NCI-H187 treated with DMSO at 0.1 percent for 48 hours (cell line): ENCODE measurements around the gene PARL.

Experiments
- DNase-seq: peaks from one replicate; lab custom pipeline; 2025; lab: John Stamatoyannopoulos, UW

The PARL gene

DNA sequence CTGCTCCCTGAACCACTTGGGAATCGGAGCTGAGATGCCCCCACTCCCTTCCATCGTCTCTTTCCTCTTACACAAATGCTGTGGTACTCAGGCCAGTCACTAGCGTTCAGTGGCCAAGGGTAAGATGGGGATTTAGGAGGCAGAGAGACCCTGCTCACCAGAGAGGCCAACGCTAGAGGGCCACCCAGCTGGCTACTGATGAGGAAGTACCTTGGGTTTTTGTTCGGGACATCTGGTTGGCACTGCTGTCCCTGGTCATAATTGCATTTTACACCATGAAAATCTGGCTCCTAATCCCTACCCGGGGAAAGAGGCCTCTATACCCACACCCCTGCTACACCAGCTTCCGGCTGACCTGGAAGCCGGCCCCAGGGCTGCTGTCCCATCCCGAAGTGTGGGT, 67.0 kb downstream of the PARL start:
- DNase-seq, result no peak

DNA sequence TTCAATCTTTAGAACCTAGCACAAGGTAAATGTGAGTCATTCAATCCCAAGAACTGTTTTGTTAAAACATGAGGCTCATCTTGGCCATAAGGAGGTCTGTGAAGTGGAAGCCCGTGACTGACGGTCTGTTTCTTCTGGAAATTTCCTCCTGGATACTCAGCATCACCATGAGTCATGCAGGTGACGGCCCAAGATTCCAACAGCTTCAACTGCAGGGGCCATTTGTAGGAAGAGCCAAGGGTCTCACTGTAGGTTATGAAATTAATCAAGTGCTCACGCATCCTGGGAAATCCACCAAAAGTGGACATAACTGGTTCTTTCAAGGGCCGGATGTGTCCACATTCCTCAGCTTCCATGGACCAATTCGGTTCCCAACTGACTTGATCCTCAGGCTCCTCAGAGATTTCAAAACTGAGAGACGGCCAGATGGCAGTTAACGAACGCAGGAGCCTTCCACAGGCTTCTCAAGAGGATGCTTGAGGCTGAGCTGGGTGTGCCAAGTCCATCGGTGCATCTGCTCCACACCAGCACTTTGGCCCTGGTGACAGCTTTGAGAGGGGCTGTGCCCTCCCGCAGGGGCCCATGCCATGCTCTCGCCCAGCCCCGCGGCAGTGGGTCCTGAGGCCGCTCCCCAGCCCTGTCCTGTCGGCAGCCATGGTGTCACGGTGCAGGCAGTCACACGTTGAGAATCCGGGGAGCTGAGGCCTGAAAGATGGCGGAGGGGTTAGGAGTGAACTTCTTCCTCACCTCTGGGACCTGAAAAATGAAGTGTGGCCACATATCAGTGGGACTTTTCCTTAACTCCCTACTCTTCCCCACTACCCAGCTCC, 67.8 kb downstream of the PARL start:
- no peak for DNase-seq

DNA sequence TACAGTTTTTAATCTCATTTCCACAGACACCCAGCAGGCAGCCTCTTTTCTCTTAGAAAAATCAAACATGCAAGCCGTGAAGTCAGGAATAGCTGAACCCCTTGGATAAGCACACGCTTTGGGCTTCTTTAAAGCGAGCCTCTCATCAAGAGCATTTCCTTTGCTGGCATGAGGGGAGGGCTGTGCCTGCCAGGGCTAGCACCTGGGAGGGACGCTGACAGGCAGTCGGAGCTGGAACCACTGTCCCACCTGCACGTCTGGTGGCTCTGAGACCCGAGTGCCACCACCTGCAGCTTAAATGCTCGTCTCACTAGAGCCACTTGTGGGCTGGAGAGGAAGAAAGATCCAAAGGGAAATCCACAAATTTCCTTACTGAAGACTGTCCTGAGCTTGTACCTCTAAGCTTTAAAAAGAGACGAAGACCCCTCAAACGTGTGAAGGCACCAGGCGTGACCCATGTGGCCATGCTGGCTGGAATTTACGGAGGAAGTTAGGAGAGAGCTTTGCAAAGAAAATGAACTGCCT, 68.7 kb downstream of the PARL start:
- DNase-seq, result no peak

DNA sequence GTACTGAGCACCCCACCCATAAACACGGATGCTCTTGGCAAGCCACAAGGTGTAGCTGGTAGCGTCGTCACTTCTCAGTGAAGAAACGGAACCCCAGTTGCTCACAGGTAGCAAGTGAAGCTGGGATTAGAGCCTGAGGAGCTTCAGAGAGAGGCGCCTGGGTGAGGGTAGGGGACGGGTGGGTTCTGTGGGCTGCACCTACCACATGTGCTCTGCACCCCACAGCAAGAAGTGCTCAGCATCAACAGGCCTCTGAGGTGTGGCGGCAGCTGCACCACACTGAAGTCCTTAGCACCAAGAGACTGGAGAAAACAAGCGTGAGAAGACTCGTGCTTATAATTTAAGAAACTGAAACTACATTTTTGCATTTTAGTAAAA, 69.1 kb downstream of the PARL start:
- DNase-seq, result no peak

DNA sequence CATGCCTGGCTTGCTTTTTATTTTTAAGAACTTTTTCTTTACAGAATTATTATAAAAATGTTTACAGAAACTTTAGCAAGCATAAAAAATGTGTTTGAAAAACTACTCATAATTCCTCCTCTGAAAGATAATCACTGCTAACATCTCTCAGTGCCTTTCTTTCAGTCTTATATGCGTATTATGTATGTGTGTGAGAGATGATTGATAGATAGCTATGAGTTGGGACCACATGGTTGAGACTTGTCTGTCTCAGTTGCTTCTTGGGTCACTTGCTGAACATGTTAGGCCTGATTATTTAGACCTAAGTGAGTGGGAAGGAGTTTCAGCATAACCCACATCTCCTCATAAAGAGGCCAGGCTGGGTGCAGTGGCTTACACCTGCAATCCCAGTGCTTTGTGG, 70.4 kb downstream of the PARL start:
- no peak for DNase-seq

DNA sequence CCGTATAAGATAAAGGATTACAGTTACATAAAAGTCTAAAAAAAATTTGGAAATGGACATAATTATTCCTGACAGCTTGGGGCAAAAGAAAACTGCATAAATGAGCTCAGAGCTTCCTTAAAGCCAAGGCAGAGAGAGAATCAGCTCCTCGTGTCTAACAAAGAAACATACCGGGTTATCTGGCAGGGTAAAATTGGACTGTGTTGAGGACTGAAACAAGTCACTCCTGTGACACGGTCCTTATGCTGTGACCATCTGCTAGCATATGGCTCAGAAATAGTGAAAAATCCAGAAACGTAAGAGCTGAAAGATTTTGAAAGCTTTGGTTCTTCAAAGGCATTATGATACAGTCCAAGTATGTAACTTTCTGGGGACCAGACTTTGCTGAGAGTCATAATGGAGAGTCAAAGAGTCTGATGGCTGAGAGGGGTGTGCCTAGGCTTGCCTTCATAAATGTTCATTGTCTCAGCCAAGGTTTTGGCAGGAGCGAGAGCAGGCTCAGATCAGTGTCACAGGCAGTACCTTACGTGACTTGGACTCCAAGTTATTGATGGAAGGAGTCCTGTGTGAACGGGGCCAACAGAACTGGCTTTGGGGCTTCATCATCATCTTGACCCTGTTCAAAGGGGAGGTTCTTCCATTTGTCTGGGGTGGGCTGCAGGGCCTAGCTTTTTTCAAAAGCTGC, 71.8 kb downstream of the PARL start:
- peak; percentile 48 for DNase-seq

DNA sequence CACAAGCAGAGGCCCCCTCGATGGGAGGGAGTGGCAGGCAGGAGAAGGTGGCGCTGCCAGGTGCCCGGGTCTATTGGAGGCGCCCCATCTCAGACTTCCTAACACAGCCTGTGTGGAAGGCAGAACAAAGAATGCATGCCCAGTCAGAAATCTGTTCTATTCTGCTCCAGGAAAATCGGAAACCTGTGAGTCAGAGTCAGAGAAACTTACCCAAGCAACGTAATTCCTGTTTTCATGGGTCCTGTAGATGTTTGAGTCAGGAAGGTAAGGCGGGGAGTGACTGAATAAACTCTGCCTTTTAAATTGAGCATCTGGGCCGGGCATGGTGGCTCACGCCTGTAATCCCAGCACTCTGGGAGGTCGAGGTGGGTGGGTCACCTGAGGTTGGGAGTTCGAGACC, 73.0 kb downstream of the PARL start:
- DNase-seq, result no peak

DNA sequence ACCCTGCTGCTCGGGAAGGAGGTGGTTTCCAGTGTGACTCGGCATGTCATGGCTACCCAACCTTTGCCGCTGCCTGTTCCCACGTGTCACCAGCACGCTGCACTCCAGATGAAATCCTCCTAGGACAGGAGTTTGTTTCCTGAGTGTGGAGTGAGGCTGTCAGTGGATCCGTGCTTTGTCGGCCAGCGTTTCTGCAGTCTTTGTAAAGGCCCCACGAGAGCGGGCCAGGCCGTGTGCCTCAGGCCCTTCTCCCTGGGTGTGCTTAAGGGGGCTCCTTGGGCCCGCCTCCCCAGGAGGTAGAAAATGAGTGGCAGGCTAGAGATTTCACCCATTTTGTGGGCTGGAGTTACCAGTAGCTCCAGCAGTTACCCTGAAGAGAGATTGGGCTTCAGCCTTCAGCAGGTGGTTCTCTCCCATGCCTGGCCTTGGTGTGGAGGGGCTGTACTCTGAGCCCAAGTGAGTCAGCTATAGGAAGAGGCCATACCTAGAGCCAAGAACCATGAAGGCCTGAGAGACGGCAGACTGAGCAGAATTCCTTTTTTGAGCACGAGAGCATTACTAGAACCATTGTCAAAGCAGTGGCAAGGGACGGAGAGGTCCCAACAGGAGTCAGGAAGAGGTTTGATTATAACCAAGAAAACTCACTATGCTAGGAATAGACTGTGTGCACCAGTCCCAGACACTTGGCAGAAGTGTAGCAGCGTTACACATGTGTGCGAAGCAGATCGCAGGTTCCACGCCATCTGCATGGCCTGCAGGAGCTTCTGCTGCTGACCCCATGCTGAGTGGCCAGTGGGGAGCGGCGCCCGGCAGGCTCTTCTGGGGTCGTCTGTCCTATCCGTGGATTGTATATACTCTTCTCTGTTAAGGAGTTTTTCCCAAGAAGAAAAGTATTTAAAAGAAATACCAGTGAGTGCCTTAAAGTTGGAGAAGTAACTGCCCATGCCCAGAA, 73.8 kb downstream of the PARL start:
- no peak for DNase-seq

DNA sequence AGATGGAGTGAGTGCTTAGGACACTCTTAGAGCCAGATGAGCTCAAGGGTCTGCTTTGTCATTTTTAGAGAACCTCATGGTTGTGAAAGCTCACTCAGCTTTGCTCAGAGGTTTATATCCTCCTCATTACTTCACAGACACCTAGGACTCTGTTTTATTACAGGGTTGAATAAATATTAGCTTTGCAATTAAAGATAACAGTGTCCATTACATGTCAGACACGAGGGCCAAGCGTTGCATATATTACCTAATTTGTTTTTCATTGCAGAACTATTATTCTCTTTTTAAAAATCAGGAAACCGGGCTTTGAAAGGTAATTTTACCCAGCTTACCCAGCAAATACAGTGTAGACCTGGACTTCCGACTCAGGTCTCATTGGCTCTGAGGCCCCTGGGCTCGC, 75.4 kb downstream of the PARL start:
- DNase-seq, result no peak

DNA sequence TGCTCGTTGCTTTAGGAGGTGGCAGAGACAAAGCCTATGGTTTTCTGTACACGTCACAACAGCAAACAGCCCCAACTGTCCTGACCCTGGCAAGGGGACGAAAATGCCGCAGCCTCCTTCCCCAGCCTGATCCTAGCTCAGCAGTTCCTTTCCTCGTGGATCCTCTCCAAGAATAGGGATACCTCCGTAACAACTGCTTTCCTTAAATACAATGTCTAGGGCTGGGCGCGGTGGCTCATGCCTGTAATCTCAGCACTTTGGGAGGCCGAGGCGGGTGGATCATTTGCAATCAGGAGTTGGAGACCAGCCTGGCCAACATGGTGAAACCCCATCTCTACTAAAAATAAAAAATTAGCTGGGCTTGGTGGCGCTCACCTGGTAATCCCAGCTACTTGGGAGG, 76.3 kb downstream of the PARL start:
- no peak for DNase-seq

DNA sequence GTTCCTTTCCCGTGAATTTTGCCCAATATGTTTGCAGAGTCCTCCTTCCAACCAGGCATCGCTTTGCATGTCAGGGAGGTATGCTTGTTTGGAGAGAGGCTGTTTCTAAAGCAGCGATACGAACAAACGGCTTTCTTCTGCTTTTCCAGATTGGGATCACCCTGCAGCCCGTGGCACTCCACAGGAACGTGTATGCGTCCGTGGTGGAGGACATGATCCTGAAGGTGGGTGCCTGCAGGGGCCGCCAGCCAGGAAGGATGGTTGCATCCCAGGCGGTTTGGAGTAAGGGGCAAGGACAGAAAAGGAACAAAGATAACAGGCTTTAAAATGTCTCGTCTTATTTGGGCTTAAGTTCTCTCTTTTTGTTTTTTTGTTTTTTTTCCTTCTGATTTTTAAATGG, 76.8 kb downstream of the PARL start:
- DNase-seq, result no peak

DNA sequence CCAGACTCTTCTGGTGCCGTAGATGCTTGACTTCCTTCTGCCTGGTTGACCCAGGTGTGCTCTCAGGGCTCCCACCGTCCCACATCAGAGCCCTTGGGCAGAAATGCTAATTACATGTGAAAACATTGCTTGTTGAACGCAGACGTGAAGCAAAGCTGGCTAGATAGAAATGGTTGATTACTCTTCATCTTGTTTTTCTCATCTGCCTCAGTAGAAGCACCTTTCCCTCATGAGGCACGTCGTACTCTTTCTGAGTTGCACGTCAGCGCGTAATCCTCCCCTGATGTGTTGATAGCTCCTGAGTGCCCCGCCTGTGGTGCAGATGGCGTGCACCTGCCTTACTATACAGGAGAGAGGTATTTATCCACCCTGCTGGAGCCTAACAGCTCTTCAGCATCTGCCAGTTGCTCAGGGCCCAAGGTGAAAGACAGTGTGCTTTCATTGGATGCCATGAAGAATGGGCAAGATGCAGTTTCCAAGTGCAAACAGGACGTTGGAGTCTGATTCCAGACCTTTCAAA, 77.4 kb downstream of the PARL start:
- DNase-seq, result peak; percentile 71

DNA sequence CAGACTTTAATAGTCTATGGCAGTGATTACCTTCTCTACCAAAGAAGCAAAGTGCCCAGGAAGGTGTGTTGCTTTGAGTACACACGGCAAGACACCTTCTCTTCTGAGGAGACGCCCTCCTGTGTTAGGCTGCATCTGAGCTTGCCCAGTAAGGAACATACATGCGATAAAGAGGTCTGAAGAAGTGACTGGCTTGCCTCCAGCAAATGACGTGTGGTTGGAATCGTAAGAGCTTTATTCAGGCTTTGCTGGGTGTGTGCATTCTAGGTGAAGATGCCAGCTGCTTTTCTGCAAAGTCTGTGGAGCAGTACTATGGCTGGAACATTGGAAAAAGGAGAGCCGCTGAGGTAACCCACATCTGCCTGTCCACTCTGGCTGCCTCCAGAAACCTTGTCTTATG, 81.7 kb downstream of the PARL start:
- no peak for DNase-seq

DNA sequence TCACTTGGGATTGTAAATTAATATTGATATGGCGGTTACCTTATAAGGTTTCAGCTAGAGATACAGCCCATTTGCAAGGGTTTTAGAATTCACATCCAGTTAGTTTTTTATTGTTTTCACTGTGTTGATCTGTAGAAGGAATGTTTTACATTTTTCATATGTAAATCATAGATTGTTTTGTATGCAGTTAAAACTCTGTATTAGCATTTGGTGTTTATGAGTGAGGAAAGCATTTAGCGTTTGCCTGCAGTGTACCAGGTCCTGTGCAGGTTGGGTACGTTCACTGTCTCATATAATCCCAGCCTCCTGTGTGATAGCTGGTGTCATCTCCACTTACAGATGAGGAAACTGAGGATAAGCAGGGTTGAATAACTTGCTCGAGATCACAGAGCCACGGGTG, 83.1 kb downstream of the PARL start:
- DNase-seq, result no peak

DNA sequence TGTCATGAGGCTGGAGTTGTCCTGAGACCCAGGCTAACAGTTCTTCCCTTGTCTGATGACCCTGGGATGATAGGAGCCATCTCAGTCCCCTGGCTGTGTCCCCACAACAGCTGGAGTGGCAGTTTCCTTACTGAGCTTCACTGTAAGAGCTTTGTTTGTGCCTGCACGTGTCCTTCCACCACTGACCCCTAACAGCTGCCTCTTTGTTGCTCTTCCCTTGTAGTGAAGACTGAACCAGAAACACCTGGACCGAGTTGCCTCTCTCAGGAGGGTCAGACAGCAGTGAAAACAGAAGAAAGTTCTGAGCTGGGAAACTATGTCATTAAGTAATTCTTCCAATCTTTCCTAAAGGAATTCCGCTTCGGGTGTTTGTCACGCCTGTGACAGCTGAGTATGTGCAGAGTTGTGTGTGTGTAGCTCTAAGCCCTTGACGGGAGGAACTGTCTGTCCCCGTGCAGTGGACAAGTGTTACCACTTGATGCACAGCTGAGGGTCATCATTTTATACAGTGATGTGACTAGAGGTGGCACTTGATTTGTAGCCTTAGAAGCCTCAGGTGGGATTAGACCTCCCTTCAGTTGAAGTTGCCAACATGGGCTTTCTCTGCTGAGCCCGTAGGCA, 84.3 kb downstream of the PARL start:
- DNase-seq, result no peak

DNA sequence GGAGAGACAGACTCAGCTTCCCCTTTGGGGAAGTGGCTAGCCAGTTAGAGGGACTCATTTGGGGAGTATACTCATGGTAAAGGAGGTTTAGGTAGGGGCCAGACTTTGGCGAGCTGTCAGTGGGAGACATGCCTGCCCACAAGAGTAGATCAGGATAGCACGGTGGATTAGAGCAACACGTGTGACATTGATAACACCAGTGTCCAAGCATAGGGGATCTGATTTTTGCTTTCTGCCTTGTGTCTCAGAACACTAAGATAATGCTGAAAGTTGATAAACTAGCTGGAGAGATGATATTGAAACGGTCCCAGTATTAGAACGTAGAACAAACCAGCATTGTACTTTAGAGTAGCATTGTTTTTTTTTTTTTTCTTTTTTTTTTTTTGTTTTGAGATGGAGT, 85.2 kb downstream of the PARL start:
- DNase-seq, result no peak

DNA sequence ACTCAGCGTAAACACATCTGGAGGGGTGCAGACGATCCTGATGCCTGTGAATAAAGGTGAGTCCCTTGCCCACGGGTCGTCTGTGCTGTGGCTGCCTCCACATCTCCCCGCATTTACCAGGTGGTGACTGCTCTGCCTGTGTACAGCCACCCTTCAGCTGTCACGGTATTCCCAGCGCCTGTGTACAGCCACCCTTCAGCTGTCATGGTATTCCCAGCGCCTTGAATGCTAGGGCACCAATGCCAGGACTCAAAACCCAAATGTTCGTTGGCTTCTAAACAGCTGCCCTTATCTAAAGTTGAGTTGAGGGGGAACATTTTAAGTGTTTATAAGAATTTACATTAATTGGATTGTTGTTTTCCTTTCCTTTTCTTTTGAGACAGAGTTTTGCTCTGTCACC, 86.7 kb downstream of the PARL start:
- DNase-seq, result no peak

DNA sequence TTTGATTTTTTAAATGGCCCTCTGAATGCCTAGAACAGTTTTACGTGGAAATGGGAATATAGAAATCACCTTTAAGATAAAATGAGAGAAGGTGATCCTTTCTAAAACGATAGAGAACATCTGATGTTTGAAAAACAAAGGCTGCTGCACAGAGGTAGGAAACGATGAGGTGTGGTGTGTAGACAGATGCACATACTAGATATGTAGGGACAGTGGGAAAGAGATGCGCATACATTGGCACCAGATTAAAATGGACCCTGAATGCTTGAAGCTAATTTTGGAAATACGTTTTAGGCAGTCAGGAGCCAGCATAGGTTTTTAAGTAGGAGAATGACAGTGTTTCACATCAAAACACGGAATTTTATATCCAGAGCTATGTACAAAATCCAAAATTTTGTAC, 88.3 kb downstream of the PARL start:
- no peak for DNase-seq

DNA sequence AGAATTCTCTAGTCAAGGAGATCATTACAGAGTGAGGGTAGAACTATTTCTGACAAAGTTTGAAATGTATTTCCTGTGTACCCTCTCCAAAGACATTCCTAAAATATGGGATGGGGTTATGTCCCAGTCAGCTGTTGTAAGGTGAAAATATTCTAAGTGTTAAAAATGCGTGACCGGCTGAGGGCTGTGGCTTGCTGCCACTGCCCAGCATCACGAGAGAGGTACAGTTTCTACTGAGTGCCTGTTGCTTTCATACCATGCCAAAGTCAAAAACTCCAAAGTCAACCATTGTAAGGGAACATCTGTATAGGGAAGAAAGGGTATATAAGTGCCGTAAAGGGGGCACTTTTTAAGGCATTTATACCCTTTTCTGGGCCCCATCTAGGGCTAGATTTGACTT, 90.2 kb downstream of the PARL start:
- no peak for DNase-seq

DNA sequence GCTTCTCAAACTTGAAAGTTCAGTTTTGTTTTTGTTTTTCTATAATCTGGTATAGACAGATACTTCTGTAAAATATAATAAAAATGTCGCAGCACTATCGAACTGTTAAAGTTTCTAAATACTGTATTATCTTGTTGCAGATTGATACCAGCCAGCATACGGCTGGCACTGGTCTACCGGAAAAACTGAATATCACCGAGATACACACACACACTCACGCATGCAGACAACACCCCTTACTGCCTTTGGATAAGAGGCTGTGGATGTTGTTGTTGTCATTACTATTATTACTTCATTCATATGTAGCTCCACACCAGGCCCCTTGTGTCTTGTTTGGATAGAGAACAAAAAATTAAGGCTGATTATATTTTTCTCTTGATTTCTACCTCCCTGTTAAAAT, 91.7 kb downstream of the PARL start:
- no peak for DNase-seq

DNA sequence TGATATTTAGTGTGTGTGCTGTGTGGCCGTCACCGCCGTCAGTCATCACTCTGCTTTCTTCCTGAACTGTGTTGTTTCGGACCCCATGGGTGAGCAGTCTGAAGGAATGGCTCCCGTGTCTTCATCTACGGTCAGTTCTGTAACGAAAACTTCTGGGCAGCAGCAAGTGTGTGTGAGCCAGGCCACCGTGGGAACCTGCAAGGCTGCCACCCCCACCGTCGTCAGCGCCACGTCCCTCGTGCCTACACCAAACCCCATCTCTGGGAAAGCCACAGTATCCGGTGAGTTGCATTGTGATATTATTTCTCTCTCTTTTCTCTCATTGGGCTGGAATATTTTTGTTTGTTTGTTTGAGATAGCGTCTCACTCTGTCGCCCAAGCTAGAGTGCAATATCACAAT, 94.0 kb downstream of the PARL start:
- no peak for DNase-seq

DNA sequence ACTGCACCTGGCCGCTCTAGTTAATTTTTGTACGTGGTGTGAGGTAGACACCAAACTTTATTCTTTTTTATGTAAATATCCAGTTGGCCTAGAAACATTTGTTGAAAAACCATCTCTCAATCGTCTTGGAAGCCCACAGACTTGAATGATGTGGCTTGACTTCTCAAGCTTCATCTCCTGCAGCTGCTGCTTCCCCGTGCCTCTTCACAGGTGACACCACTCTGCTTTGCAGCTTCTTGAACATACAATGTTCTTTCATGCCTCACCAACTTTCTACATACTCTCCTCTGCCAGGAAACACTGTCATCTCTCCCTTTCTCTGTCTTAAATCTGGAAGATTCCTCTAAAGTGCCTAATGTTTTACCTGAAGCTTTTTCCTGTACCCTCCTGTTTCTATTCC, 94.9 kb downstream of the PARL start:
- DNase-seq, result no peak
